Kidney epithelial cell (primary cell): ENCODE results near the gene SESN2. TPM values are rescaled to one million over a fixed set of nuclear protein-coding genes. Genes with fewer than 3 reads are reported as not detected.

Experiments
- DNase-seq: peaks from one replicate; pipeline ENCODE4 v3.0.0-alpha.2; 2010; ENCODE audit warnings: low read depth
- H3K27me3 ChIP-seq: 2 replicates; pipeline ENCODE4 v1.6.0; 2011; ENCODE audit warnings: low read length; ENCODE audit not compliant: control insufficient read depth, insufficient read depth
- H3K36me3 ChIP-seq: 2 replicates; pipeline ENCODE4 v1.5.1; 2011; ENCODE audit warnings: low read length; ENCODE audit not compliant: control insufficient read depth, insufficient read depth
- H3K4me3 ChIP-seq: 2 replicates; pipeline ENCODE4 v1.5.1; 2011; ENCODE audit warnings: low read depth, mild to moderate bottlenecking, control low read depth, low read length
- total RNA-seq: library from RNA; depleted of rRNA; stranded (reverse); fragments of >200 nt; gene quantifications from 2 replicates; pipeline ENCODE4 v1.2.3, GENCODE V29; 2015
- TF ChIP-seq, protein P1 (sequence below): IDR thresholded peaks from 2 replicates; pipeline ENCODE4 v1.5.1; 2011; ENCODE audit warnings: mild to moderate bottlenecking, moderate library complexity, low read length, control low read depth, inconsistent platforms; ENCODE audit not compliant: insufficient read depth, poor library complexity, severe bottlenecking

The SESN2 gene
- total RNA-seq, 1 donor from 2014 or later = 121 TPM

DNA sequence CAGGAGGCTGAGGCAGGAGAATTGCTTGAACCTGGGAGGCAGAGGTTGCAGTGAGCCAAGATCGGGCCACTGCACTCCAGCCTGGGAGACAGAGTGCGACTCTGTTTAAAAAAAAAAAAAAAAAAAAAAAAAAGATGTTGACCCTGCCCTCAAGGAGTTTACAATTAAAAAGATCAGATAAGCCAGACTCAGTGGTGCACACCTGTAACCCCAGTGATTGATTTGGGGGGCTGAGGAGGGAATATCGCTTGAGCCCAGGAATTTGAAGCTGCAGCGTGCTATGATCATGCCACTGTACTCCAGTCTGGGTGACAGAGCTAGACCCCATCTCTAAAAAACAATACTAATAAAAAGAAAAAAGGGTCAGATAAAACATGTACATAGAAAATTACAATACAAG lies 1.6 kb upstream of the SESN2 start:
- DNase-seq = no peak
- TF ChIP-seq, protein P1, sequence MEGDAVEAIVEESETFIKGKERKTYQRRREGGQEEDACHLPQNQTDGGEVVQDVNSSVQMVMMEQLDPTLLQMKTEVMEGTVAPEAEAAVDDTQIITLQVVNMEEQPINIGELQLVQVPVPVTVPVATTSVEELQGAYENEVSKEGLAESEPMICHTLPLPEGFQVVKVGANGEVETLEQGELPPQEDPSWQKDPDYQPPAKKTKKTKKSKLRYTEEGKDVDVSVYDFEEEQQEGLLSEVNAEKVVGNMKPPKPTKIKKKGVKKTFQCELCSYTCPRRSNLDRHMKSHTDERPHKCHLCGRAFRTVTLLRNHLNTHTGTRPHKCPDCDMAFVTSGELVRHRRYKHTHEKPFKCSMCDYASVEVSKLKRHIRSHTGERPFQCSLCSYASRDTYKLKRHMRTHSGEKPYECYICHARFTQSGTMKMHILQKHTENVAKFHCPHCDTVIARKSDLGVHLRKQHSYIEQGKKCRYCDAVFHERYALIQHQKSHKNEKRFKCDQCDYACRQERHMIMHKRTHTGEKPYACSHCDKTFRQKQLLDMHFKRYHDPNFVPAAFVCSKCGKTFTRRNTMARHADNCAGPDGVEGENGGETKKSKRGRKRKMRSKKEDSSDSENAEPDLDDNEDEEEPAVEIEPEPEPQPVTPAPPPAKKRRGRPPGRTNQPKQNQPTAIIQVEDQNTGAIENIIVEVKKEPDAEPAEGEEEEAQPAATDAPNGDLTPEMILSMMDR = no peak
- Histone ChIP-seq H3K36me3 (no peaks in the 10 kb centered on the region), H3K27me3 (no peaks in the 10 kb centered on the region), H3K4me3 (no peak overlapping the region)

DNA sequence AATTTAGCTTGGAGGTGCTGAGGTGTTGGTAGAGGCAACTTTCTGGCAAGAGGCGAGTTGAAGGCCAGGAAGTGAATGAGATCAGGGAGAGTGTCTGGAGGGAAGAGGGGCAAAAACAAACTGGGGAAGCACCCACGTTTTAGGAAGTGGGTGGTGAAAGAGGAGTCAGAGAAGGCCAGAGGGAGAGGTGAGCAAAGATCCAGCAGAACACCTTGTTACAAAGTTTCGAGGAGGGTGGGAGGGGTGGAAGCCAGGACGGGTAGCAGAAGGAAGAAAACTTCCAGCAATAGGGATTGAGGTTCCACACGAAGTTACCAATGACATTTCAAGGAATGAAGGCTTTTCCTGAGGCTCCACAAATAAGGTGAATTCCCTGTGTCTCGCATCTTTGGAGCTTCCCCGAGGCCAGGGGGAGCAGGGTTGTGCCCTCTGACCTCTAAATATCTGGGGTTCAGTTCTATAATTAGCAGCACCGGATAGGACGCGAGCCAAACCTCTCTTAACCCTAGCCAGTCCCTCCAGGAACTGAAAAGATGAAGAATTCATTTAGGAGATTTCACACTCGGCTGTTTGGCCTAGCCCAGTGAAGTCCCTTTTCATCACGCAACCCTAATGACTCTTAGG lies 578 bp upstream of the SESN2 start:
- DNase-seq = no peak
- TF ChIP-seq, protein P1 = no peak
- H3K27me3 ChIP-seq = no peaks in the 10 kb centered on the region
- H3K36me3 ChIP-seq = no peaks in the 10 kb centered on the region
- H3K4me3 ChIP-seq = no peak overlapping the region

DNA sequence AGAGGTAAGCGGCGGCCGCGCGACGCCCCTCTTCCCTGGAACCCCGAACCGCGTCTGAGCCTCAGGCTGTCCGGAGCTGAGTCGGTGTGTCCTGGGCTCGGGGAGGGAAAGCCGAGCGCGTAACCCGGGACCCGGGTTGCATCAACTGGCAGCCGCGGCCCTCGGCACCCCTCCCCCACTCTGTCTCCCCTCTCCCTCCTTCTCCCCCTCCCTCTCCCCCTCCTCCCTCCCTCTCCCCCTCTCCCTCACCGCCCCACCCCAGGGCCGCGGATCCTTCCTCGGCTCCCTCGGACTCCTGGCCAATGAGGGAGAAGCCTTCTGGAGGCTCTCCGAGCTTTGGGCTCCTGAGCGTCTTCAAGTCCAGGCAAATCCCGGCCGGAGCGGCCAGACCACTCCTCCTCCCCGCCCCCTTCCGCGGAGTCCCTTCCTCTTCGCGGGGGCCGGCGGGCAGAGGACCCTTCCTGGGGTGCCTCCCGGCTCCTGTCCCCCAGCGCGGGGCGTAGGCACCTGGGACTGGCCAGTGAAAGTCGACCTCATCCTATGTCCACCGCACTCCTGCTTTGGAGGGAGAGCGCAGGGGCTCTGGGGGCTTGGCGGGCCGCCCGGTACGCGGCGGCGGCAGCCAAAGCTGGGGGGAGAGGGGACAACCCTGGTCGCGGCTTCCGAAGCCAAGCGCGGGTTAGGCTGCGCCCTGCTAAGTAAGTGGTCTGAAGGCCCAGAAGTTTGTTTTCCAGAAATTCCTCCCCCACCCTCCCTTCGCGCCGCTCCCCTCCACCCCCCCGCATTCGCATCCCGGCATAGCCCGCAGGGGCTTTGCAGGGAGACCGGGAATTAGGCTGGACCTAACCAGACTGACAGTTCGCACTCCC lies 850 bp downstream of the SESN2 start:
- TF ChIP-seq, protein P1 = no peak
- H3K27me3 ChIP-seq = no peaks in the 10 kb centered on the region
- H3K4me3 ChIP-seq = peak overlapping the region; percentile 96
- peak; percentile 49 for DNase-seq
- no peaks in the 10 kb centered on the region for H3K36me3 ChIP-seq

DNA sequence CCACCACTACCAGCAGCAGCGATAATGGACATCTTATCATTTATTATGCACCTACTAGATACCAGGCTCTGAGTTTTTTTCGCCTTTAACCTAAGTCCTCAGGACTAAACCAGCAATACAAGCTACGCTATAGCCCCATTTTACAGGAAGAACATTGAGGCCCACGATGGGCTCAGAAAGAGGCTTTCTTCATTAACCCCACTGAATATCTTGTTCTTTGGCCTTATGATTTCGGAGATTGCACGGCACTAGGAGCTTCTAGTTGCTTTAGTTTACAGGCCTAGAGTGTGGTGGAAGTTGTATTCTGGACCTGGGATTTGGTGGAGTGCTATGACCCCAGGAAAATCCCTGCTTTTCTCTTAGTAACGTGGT lies 1.5 kb downstream of the SESN2 start:
- TF ChIP-seq, protein P1 = no peak
- H3K4me3 ChIP-seq = peak overlapping the region; percentile 96
- H3K36me3 ChIP-seq = no peaks in the 10 kb centered on the region
- DNase-seq = no peak
- H3K27me3 ChIP-seq = no peaks in the 10 kb centered on the region

DNA sequence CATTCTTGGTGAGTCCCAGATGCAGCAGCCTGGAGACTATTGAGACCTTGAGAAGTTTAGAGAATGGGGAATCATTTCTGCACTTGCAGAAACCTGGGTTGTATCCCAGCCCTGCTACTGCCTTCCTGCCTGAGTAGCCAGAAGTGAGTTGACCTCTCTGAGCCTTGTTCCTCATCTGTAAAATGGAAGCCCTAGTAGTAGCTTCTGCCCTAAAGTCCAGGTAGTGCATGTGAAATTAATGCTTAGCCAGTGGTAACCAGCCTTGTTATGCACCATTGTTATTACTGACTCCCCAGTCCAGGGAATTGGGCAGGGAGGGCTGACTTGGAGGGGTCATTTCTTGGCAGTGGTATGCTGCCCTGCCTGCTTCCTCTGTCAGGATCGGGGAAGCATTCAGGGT lies 5.6 kb downstream of the SESN2 start:
- H3K27me3 ChIP-seq = no peaks in the 10 kb centered on the region
- no peak overlapping the region for H3K4me3 ChIP-seq
- no peak for DNase-seq
- no peaks in the 10 kb centered on the region for H3K36me3 ChIP-seq
- TF ChIP-seq, protein P1 = no peak
